Fibroblast of lung (primary cell): ENCODE data around the gene PLEKHN1. TPM values are rescaled to one million over a fixed set of nuclear protein-coding genes. Genes with fewer than 3 reads are reported as not detected.
"Not testable (repeated sequence)": the region's sequence is repeated elsewhere in the genome, so short reads cannot be mapped to it uniquely, and the experiment has no call there.

Experiments used
- DNase-seq, 2 donors: peaks; one replicate each; pipeline versions ENCODE4 v3.0.0 to v3.0.0-alpha.2; 2010; ENCODE audit warnings: low read depth in 2 of 2
- H2AFZ ChIP-seq: 2 replicates; pipeline ENCODE4 v1.5.1; 2012; ENCODE audit warnings: low read length, control low read depth, inconsistent platforms
- H3K27ac ChIP-seq: 2 replicates; pipeline ENCODE4 v1.5.1; 2011; ENCODE audit warnings: low read length, control low read depth; ENCODE audit not compliant: insufficient read depth
- H3K27me3 ChIP-seq: 2 replicates; pipeline ENCODE4 v1.5.1; 2011; ENCODE audit warnings: mild to moderate bottlenecking, low read length; ENCODE audit not compliant: control insufficient read depth, insufficient read depth
- H3K36me3 ChIP-seq: 2 replicates; pipeline ENCODE4 v1.5.1; 2011; ENCODE audit warnings: low read length; ENCODE audit not compliant: control insufficient read depth, insufficient read depth
- H3K4me1 ChIP-seq: 2 replicates; pipeline ENCODE4 v1.5.1; 2011; ENCODE audit warnings: low read length; ENCODE audit not compliant: control insufficient read depth, insufficient read depth; ENCODE audit errors: extremely low read depth
- H3K4me2 ChIP-seq: 2 replicates; pipeline ENCODE4 v1.5.1; 2011; ENCODE audit warnings: low read length, control low read depth; ENCODE audit not compliant: insufficient read depth; ENCODE audit errors: extremely low read depth
- H3K4me3 ChIP-seq, 4 experiments: fragments of 200-600 bp in 1 of 4; sonication (generic) in 1 of 4; replicated peaks in 1 of 4; 2 replicates each; pipeline ENCODE4 v1.5.1; 2011 to 2016; ENCODE audit warnings: low read length in 4 of 4, low read depth in 3 of 4, mild to moderate bottlenecking in 3 of 4, control low read depth in 2 of 4, inconsistent platforms in 1 of 4, mixed read lengths in 1 of 4; ENCODE audit not compliant: insufficient read depth in 1 of 4; ENCODE audit errors: control extremely low read depth in 1 of 4
- H3K79me2 ChIP-seq: 2 replicates; pipeline ENCODE4 v1.5.1; 2012; ENCODE audit warnings: mild to moderate bottlenecking, low read length, inconsistent platforms; ENCODE audit not compliant: control insufficient read depth, insufficient read depth
- H3K9ac ChIP-seq: 2 replicates; pipeline ENCODE4 v1.5.1; 2011; ENCODE audit warnings: mild to moderate bottlenecking, low read length, control low read depth; ENCODE audit not compliant: insufficient read depth
- H3K9me3 ChIP-seq: 2 replicates; pipeline ENCODE4 v1.5.1; 2012; ENCODE audit warnings: low read depth, low read length; ENCODE audit not compliant: control insufficient read depth, insufficient read depth
- H4K20me1 ChIP-seq: 2 replicates; pipeline ENCODE4 v1.5.1; 2011; ENCODE audit warnings: low read length; ENCODE audit not compliant: control insufficient read depth, insufficient read depth; ENCODE audit errors: extremely low read depth
- CTCF ChIP-seq, 2 donors: IDR thresholded peaks in 1 of 2; conservative IDR thresholded peaks in 1 of 2; 1 replicate in 1 of 2; 2 replicates in 1 of 2; pipeline ENCODE4 v1.5.1; 2011 to 2012; ENCODE audit warnings: low read length in 2 of 2, control low read depth in 1 of 2, inconsistent platforms in 1 of 2, low read depth in 1 of 2, mild to moderate bottlenecking in 1 of 2
- EZH2 ChIP-seq: IDR thresholded peaks from 2 replicates; pipeline ENCODE4 v1.5.1; 2012; ENCODE audit warnings: low read length, control low read depth, mild to moderate bottlenecking; ENCODE audit errors: missing control alignments
- polyA plus RNA-seq, 2 donors: library from polyadenylated mRNA; depleted of rRNA in 1 of 2; stranded (reverse) in 1 of 2; unstranded in 1 of 2; fragments of >200 nt; gene quantifications; 2 replicates each; pipeline ENCODE4 v1.2.1, GENCODE V29; 2011 to 2012; ENCODE audit warnings: missing spikeins in 1 of 2
- total RNA-seq: library from RNA; depleted of rRNA; stranded (reverse); fragments of >200 nt; gene quantifications from 2 replicates; pipeline ENCODE4 v1.2.1, GENCODE V29; 2014

The PLEKHN1 gene
- total and polyA plus RNA-seq, 2 donors (not counting 1 experiment from before 2014, with no cell fraction given), result 0.17 to 0.41 TPM

DNA sequence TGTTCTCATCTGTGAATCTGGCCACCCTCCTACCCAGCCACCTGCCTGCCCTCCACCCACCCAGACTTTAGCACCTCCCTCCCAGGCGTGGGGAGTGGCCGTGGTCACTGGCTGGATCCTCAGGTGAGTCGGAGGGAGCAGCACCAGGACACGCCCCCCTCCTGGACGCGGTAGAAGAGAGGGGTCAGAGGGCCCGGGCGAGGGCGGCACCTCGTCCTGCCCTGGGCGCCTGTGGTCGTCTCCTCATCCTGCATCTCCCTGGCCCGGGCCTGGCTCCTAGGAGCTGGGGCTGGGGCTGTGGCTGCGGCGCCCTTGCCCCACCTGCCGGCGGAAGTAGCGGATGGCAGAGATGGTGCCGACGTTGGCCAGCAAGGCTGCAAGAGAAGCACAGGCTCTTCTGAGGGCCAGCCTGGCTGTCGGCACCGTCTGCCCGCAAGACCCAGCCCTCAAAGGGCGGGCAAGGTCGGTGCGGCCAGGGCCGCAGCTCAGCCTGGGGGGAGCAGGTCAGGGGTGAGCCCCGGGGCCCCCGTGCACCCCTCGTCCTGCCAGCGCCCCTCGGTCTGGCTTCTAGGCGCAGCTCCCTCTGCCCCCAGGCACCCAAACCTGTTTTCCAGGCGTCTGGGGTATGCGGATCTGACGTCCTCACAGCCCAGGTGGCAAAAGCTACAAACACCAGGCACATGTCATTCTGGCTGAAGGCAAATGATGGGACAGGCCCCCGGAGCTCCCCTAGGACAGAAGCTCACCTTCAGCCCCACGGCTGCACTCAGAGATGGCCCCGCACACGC, 9.8 kb downstream of the PLEKHN1 start:
- Histone ChIP-seq H3K4me2 (peak overlapping the region; percentile 51), H3K79me2 (no peaks in the 10 kb centered on the region), H3K4me1 (no peaks in the 10 kb centered on the region), H3K9ac (peak overlapping the region; percentile 23), H3K36me3 (no peaks in the 10 kb centered on the region), H2AFZ (peak overlapping the region; percentile 44), H3K4me3 (peak overlapping the region in 1 of 4 experiments; percentile 32), H3K9me3 (no peaks in the 10 kb centered on the region), H3K27ac (no peak overlapping the region), H3K27me3 (no peaks in the 10 kb centered on the region), H4K20me1 (no peaks in the 10 kb centered on the region)
- TF ChIP-seq EZH2 (no peak), CTCF (conservative IDR thresholded peaks at IDR 0.05 in 1 of 2, IDR thresholded peaks at IDR 0.05 in 1 of 2; ENCODE audit: low read depth in 1 of 2, low read length in 2 of 2) (peak; percentile 35 to 53)
- DNase-seq, result peak; percentile 38 to 53

DNA sequence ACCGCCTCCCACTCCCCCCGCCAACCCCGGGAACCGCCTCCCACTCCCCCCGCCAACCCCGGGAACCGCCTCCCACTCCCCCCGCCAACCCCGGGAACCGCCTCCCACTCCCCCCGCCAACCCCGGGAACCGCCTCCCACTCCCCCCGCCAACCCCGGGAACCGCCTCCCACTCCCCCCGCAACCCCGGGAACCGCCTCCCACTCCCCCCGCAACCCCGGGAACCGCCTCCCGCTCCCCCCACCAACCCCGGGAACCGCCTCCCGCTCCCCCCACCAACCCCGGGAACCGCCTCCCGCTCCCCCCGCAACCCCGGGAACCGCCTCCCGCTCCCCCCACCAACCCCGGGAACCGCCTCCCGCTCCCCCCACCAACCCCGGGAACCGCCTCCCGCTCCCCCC, 10.5 kb downstream of the PLEKHN1 start:
- not testable (repeated sequence) for DNase-seq, H3K9ac ChIP-seq, H3K79me2 ChIP-seq, H2AFZ ChIP-seq, H4K20me1 ChIP-seq, H3K4me2 ChIP-seq, H3K4me3 ChIP-seq, H3K4me1 ChIP-seq, H3K27ac ChIP-seq, H3K9me3 ChIP-seq, H3K27me3 ChIP-seq, H3K36me3 ChIP-seq

- peaks cover 2% of the 10 kb centered on the region for H3K27me3 ChIP-seq
- no peak overlapping the region for H2AFZ ChIP-seq
- no peak overlapping the region for H3K4me2 ChIP-seq
- no peak overlapping the region for H3K4me3 ChIP-seq
- no peaks in the 10 kb centered on the region for H3K79me2 ChIP-seq
- no peak overlapping the region for H3K27ac ChIP-seq
- H3K9ac ChIP-seq, result no peak overlapping the region
- TF ChIP-seq CTCF (conservative IDR thresholded peaks at IDR 0.05 in 1 of 2, IDR thresholded peaks at IDR 0.05 in 1 of 2; ENCODE audit: low read depth in 1 of 2, low read length in 2 of 2) (no peak), EZH2 (no peak)
- H3K36me3 ChIP-seq, result no peaks in the 10 kb centered on the region
- no peaks in the 10 kb centered on the region for H4K20me1 ChIP-seq
- H3K9me3 ChIP-seq, result no peaks in the 10 kb centered on the region
- no peaks in the 10 kb centered on the region for H3K4me1 ChIP-seq
- DNase-seq, result no peak
Measured at GRCh38 chr1:978069-978834, 12.0 kb downstream of the PLEKHN1 start.
